ENCODE results near the gene STON1.

DNA sequence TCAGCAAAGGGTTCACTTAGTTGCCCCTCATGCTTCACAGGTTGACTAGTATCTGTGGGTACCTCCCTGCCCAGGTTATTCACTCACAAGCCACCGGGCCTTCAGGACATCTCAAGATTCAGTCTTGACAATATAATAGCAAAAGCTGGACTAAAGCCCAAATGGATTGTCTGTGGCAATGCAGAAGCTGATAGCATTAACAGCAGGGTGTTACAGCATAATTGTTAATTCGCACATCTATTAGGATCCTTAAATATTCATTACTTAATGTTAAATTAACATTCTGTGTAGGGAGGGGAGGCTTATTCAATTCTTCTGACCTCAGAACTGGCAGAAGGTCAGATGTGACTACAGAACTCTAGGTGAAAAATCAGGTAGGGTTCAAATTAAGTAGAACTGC lies 67.5 kb downstream of the STON1 start:
- TF ChIP-seq, protein P1, sequence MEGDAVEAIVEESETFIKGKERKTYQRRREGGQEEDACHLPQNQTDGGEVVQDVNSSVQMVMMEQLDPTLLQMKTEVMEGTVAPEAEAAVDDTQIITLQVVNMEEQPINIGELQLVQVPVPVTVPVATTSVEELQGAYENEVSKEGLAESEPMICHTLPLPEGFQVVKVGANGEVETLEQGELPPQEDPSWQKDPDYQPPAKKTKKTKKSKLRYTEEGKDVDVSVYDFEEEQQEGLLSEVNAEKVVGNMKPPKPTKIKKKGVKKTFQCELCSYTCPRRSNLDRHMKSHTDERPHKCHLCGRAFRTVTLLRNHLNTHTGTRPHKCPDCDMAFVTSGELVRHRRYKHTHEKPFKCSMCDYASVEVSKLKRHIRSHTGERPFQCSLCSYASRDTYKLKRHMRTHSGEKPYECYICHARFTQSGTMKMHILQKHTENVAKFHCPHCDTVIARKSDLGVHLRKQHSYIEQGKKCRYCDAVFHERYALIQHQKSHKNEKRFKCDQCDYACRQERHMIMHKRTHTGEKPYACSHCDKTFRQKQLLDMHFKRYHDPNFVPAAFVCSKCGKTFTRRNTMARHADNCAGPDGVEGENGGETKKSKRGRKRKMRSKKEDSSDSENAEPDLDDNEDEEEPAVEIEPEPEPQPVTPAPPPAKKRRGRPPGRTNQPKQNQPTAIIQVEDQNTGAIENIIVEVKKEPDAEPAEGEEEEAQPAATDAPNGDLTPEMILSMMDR (IDR thresholded peaks at IDR 0.05), result no peak
- TF ChIP-seq POLR2A (IDR thresholded peaks at IDR 0.05), result no peak
